HG03469 (cell line): Measurements from ENCODE around the gene TFRC.
"Not testable (repeated sequence)": the region's sequence is repeated elsewhere in the genome, so short reads cannot be mapped to it uniquely, and the experiment has no call there.

Experiments used
- ATAC-seq: cut with Tn5 transposase; IDR thresholded peaks from one replicate; pipeline ENCODE4 v1.9.1; 2021; ENCODE audit warnings: mild to moderate bottlenecking, moderate library complexity, moderate number of reproducible peaks; ENCODE audit not compliant: unreplicated experiment

TFRC gene

DNA sequence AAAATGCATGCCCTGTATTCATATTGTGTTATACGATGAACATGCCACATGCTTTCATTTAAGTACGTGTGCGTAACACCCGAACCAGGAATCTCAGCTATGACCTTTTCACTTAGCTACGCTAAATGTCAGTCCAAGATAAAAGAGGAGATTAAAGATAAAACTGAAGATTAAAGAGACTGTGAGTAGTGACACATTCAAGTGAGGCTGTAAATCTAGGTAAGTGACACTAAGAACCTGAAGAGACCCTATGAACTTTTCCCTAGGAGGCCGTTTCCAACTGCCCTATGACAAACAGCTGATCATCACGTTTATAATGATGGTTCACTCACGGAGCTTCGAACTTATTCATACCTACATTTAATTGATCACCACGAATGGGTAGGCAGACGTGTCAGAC lies 32.2 kb downstream of the TFRC start:
- ATAC-seq = no peak

DNA sequence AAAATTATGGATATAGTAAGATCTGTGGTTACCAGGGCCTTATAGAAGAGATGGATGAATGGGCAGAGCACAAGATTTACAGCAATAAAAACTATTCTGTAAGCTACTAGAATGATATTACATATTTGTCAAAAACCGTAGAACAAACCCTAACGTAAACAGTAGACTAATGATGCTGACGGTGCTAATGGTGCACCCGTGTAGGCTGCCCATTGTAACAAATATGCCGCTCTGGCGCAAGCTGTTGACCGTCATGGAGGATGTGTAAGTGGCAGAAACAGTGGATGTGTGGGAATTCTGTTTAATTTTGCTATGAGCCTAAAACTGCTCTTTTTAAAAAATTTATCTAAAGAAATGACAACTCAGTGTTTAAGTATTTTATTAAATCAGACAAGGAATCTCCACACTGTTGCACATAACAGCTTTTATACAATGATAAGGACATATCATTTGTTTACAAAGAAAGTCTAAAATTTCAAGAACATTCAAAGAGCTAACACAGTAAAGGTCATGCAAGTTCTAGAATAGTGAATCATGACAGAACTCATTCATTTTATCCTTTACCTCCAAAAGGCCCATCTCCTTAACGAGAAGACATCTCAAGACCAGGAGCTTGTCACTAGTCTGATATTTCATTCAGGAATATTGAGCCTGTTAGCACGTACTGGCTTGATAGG lies 32.8 kb downstream of the TFRC start:
- ATAC-seq = no peak

DNA sequence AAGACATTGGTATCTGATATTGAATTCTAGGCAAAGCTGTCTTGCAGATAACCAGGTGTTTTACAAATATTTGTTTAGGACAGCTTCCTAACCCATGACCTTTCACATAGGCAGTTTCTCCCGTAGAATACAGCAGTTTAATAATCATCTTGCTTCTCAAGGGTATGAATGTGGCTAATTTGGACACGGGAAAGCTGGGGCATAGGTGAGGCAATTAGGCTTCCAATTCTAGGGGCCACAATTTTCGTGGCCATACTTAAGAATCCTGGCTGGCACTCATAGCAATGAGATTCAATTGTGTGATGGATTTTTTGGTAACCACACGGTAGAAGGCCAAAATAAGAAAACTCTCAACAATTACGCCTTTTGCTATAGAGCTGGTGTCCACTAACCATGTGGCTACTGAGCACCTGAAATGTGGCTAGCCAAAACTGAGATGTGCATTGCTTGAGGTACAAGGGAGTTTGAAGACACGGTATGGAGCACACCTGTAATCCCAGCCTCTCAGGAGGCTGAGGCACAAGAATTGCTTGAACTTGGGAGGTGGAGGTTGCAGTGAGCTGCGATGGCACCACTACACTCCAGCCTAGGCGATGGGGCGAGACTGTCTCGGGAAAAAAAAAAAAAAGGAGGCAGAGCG lies 34.4 kb downstream of the TFRC start:
- no peak for ATAC-seq

DNA sequence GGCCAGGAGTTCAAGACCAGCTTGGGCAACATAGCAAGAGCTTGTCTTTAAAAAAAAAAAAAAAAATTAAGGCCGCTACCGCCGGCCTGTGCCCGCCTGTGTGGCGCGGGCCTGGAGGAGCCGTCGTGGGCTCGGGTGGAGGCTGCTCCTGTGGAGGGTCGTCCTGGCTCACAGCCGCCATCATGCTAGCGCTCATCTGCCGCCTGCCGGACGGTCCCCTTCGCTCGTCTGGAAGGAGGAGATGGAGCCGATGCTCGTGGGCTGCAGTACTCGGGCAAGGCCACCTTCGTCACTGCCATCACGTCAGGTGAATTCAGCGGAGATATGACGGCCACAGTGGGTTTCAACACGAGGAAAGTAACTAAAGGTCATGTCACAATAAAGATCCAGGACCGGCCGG lies 37.4 kb downstream of the TFRC start:
- ATAC-seq = no peak

DNA sequence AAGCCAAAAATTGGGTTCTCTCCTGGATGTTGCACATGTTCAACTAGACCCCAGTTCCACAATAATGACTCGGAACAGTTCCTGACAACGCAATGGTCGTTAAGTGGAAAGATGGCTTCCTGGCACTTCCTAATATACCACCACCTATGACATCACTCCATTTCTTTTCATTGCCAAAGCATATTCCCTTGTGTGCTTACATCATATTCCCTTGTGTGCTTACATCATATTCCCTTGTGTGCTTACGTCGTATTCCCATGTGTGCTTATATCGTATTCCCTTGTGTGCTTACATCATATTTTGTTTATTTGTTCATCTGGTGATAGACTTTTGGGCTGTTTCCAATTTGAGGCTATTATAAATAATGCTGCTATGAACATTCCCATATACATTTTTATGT lies 39.2 kb downstream of the TFRC start:
- ATAC-seq = no peak

DNA sequence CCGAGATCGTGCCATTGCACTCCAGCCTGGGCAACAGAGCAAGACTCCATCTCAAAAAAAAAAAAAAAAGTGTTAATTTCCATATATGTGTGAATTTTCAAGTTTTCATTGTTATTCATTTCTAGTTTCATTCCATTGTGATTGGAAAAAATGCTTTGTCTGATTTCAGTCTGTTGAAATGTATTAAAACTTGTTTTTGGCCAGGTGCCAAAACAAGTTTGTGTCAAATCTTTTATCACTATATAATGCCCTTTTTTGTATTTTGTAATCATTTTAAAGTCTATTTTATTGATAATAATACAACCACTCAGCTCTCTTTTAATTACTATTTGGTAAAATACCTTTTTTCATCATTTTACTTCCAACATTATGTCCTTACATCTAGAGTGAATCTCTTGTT lies 42.5 kb downstream of the TFRC start:
- ATAC-seq = no peak

DNA sequence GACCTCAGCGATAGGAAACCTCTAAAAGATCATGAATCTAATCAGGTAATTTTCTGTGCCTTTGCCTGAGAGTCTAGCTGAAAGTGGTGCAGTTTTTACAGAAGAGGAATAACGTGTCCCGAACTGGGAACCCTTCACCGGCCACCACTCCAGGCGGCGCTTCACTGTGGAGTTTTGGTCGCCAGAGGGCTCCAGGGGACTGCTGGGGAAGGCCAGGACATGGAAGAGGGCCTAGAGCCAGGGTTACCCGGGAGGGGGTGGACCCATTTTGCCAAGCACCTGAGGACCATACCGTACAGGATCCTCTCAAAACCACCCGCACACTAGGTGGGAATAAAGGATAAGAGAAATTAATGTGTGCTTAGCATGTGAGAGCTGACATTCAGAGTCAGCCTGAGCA lies 55.8 kb downstream of the TFRC start:
- ATAC-seq = not testable (repeated sequence)

DNA sequence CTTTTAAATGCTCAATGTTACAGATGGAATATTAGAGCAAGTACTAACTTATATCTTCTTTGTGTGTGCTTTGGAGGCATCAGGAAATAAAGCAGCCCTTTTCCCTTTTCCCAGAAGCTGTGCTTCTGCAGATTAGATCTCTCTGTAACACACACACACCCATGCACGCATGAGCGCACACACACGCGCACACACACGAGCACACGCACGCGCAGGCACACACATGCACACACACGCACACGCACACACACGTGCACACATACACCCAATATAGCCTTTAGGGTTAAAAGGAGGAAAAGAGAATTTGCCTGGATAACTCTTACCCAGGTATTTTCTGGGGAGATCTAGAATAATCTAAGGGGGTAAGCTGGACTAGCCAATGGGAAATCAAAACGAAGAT lies 56.9 kb downstream of the TFRC start:
- no peak for ATAC-seq

DNA sequence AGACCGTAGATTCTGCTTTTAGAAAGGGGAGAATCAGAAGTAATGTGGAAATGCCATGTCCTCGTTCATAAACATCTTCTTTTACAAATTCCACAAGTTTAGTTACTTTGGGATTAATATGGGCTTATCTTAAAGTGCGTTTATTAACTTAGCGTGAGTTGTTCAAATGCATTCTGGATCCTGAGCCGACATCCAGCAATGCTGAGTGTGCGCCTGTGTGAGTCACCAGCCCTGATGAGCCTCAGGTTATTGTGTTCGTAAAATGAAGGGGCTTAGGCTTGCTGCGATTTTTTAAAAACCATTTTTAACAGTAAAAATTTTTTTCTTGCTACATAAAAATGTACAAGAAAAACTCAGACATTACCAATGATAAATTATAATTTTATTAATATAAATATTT lies 57.9 kb downstream of the TFRC start:
- ATAC-seq = no peak

DNA sequence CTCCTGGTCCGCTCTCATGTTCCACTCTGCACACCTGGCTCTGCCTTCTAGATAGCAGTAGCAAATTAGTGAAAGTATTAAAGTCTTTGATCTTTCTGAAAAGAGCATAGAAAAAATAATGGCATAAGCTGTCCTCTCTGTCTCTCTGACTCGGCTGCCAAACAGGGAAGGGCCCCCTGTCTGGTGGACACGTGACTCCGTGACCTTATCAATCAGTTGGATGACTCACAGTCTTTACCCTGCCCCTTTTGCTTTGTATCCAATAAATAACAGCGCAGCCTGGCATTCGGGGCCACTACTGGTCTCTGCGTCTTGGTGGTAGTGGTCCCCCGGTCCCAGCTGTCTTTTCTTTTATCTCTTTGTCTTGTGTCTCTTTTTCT lies 59.4 kb downstream of the TFRC start:
- not testable (repeated sequence) for ATAC-seq

DNA sequence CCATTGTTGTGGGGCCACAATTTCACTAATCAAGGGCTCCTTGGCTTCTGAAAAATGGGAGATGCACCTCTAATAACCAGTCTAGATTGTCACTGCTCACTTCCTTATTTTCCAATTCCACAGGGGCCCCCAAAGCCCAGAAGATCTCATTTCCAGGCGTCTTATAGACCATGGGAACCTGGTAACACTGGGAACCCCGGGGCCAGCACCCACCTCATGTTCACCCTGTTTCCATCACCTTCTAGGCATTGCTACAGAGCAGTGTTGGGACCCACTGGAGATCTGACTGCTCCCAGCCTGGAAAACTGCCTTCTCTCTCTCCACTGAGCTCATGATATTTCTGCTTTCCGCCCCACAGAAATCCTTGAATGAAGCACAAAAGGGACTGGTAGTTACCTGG lies 61.5 kb downstream of the TFRC start:
- no peak for ATAC-seq

DNA sequence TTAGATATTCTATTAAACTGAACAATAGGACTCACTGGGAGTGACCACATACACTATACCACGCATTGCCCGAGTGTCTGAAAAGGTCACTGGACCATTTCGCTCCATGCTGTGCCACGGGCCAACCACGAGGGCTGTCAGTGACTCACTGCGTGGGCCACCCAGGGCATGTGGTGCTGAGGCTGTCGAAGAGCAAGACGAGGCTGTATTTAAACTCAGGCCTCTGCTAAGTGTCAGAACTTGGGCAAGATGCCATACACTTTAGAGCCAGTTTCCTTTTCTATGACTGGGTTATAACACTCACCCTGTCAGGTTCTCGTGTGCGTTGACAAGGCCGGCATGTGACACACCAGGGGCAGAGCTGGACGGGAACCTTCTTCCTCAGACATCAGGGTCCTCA lies 62.3 kb downstream of the TFRC start:
- not testable (repeated sequence) for ATAC-seq

DNA sequence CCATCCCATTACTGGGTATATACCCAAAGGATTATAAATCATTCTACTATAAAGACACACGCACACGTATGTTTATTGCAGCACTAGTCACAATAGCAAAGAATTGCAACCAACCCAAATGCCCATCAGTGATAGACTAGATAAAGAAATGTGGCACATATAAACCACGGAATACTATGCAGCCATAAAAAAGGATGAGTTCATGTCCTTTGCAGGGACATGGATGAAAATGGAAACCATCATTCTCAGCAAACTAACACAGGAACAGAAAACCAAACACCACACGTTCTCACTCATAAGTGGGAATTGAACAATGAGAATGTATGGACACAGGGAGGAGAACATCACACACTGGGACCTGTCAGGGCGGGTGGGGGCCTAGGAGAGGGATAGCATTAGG lies 63.7 kb downstream of the TFRC start:
- not testable (repeated sequence) for ATAC-seq

DNA sequence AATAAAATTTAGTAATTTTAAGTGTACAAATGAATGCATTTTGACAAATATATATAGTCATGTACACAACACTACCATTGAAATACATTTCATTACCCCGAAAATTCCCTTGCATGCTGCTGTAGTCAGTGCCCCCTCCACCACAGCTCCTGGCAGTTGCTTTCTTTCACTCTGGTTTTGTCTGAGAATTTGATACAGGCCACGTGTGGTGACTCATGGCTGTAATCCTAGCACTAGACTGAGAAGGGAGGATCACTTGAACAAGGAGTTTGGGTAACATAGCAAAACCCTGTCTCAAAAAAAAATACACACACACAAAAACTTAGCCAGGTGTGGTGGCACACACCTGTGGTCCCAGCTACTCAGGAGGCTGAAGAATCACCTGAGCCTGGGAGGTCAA lies 65.4 kb downstream of the TFRC start:
- no peak for ATAC-seq

DNA sequence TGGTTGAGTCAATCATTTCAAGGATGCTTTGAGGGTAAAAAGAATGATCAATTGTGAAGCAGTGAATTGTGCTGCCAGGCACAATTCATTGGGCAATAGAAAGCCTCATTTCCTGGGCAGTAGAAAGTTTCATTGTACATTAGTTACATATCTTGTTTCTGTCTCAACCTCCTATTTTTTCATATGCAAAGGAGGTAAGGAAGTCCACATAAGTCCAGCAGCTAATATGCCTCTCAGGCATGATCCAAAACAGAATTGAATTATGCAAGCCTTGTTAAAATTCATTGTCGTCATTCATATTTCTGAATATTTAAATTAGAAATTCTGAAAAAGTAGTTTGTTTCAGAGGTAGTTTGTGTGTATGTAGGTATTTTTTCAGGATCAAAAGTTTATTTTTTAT lies 65.8 kb downstream of the TFRC start:
- ATAC-seq = no peak

DNA sequence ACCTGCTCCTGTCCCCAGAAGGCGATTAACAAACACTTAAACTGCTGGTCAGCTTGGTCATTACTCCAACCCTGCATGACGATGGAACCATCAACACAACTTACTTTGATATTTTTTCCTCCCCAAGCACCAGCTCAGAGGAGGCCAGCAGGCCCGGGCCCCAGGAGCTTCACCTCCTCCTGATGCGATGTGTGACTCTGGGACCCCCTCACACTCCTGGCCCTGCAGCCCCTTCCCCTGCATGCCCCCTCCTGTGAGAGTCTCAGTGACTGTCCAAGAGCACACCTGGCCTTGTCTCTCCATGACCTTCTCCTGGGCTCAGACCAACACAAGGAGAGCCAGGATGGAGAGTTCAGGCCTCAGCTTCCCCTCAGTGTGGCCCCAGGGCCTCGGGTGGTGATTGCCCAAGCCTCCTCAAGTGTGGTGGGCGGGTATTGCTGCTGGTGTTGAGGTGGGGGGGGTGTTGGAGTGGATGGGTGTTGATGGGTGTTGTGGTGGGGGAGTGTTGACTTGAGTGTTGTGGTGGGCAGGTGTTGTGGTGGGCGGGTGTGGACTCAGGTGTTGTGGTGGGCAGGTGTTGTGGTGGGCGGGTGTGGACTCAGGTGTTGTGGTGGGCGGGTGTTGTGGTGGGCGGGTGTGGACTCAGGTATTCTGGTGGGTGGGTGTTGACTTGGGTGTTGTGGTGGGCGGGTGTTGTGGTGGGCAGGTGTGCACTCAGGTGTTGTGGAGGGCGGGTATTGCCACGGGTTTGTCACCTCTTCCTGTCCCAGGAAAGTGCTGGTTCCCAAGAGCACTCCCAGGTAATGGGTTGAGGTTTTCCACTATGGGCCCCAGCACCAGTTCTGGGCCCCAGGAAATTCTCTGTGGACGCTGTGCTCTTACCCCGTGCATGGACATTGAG lies 68.1 kb downstream of the TFRC start:
- no peak for ATAC-seq

DNA sequence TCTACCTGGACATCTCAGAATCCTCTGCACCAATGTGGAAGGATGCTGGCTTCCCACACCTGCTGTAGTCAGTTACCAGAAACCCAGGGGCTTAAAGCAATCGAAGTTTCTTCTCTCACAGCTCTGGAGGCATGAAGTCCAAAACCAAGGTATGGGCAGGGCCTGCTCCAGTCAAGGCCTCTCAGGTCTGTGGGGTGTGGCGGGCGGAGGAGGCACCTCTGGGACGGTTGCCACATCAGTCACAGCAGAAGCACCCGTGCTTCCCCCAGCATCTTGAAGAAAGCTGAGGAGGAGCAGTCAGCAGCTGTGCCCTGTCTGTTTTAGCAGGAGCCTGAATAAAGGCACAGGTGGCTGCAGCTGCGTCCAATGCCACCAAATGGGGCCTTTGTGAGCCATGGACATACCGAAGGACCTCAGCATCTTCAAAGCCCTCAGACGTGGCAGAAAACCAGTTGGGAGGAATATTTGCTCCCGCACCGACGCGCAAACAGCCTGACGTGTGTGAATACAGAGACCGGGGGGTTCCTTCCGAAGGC lies 68.9 kb downstream of the TFRC start:
- ATAC-seq = no peak

DNA sequence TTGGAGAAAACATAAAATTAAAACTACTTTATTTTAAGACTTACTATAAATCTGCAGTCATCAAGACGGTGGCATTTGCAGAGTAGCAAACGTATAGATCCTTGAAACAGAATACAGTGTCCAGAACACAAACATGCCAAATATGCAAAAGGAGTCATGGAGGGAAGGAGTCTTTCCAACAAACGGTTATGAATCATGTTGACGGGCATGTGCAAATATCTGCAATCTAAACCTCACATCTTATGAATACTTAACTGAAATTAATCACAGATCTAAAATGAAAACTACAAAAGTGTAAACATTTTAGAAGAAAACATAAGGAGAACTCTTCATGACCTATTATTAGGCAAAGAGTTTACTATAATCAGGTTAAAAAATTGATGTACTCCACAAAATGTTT lies 69.4 kb downstream of the TFRC start:
- ATAC-seq = no peak

DNA sequence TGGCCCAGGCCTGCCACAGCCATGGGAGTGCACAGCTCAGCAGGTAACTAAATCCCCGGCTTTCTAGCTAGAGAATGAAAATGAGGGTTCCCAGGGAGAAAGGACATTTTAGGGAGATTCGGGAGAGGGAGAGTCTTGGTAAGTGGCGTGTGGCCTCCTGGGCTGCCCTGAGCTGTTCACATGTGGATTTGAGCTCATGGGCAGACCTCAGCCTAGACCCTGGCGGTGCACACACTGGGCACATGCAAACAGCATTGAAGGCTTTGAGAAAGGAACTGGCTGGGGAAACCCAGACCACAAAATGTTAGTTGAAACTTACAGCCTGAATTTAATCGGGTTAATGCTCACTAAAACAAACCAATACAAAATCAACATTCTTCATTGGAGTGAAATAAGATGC lies 72.4 kb downstream of the TFRC start:
- ATAC-seq = no peak

DNA sequence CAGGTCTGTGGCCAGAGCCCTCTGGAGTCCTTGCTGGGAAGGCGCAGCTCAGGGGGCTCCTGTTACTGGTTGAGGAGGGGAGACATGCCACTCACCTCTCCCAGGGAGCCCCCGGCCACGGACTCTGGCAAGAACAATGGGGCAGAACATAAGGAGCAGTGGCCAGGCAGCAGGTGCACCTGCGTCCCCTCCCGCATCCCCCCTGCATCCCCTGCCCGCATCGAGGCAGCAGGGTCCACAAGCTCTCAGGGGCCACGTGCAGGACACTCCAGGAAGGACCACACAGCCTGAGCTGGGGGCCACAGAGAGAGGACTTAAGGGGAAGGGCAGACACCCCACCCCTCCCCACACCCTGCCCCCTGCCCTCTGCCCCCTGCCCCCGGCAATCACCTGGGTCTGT lies 73.0 kb downstream of the TFRC start:
- no peak for ATAC-seq

DNA sequence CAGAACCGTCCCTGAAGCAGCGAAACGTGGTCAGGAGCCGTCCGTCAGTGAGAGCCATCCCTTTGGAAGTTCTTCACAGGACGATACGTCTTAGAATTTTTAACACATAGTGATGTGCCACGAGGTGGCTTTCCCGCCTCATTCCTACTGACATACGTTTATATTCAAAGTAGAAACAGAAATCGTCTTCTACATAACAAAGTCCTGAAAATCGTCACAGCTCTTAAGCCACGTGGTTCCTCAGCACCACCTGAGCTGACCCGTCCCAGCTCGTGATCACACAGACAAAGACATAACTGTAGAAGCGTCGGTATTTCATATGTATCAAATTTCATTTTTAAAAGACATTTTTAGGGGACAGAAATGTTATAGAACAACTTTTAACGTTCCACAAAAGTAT lies 73.5 kb downstream of the TFRC start:
- ATAC-seq = no peak
